GM18858 (cell line): Measurements from ENCODE around the gene BICRA.
A peak's percentile ranks its signal among the peaks of the same experiment; 100 is the strongest.

Experiments
- ATAC-seq: cut with Tn5 transposase; IDR thresholded peaks from one replicate; pipeline ENCODE4 v1.9.1; 2021; ENCODE audit not compliant: unreplicated experiment

The BICRA gene

GRCh38 chr19:47600246-47601179 is 8.4 kb upstream of the BICRA start:
- ATAC-seq, result peak; percentile 86

- ATAC-seq, result no peak
These were observed 7.6 kb upstream of the BICRA start for GRCh38 chr19:47601180-47601904.

- no peak for ATAC-seq
These were observed 5.0 kb upstream of the BICRA start for GRCh38 chr19:47603706-47604565.

- peak; percentile 4 for ATAC-seq
These were observed 1.3 kb upstream of the BICRA start for GRCh38 chr19:47607564-47608073.

GRCh38 chr19:47608074-47608918 is 638 bp upstream of the BICRA start:
- peak; percentile 44 for ATAC-seq

GRCh38 chr19:47609906-47610894 is 1.3 kb downstream of the BICRA start:
- ATAC-seq, result no peak

GRCh38 chr19:47610902-47611301 is 2.0 kb downstream of the BICRA start:
- ATAC-seq, result no peak

- ATAC-seq, result no peak
These were observed 4.5 kb downstream of the BICRA start for GRCh38 chr19:47613165-47614020.

- no peak for ATAC-seq
These were observed 5.0 kb downstream of the BICRA start for GRCh38 chr19:47614021-47614295.

GRCh38 chr19:47614559-47614958 is 5.6 kb downstream of the BICRA start:
- ATAC-seq, result no peak

- no peak for ATAC-seq
These were observed 6.3 kb downstream of the BICRA start for GRCh38 chr19:47615230-47615629.

- ATAC-seq, result no peak
These were observed 6.8 kb downstream of the BICRA start for GRCh38 chr19:47615714-47616113.

- ATAC-seq, result no peak
These were observed 9.8 kb downstream of the BICRA start for GRCh38 chr19:47618771-47619170.

- no peak for ATAC-seq
These were observed 10.8 kb downstream of the BICRA start for GRCh38 chr19:47619763-47620162.

GRCh38 chr19:47623151-47623920 is 14.4 kb downstream of the BICRA start:
- no peak for ATAC-seq

- ATAC-seq, result no peak
These were observed 15.0 kb downstream of the BICRA start for GRCh38 chr19:47623921-47624391.

- no peak for ATAC-seq
These were observed 16.7 kb downstream of the BICRA start for GRCh38 chr19:47625650-47626049.
